Activated T-cell treated with anti-CD3 and anti-CD28 coated beads, Interleukin-2, amount 50 U/mL, for 4 hours (primary cell): ENCODE results near the gene NREP. TPM values are rescaled to one million over a fixed set of nuclear protein-coding genes. Genes with fewer than 3 reads are reported as not detected.

Source experiments
- ATAC-seq, 2 donors: fragments of 200-7000 bp; cut with Tn5 transposase; one replicate each; pipeline ENCODE4 v1.10.0; 2021
- DNase-seq: peaks from one replicate; pipeline ENCODE4 v3.0.0-alpha.2; 2020
- H3K27me3 Mint-ChIP-seq: one replicate; pipeline ENCODE4 v1.8.0; 2021; ENCODE audit warnings: low read depth, mixed read lengths
- H3K36me3 Mint-ChIP-seq: one replicate; pipeline ENCODE4 v1.8.0; 2022; ENCODE audit warnings: mixed read lengths; ENCODE audit not compliant: insufficient read depth
- H3K4me1 Mint-ChIP-seq: one replicate; pipeline ENCODE4 v1.8.0; 2021; ENCODE audit warnings: low read depth, mixed read lengths
- H3K4me3 Mint-ChIP-seq: one replicate; pipeline ENCODE4 v1.8.0; 2021; ENCODE audit warnings: mild to moderate bottlenecking, moderate library complexity, mixed read lengths
- H3K9me3 Mint-ChIP-seq: one replicate; pipeline ENCODE4 v1.8.0; 2021; ENCODE audit warnings: mixed read lengths
- total RNA-seq, 3 donors: library from RNA; stranded (reverse); gene quantifications; one replicate each; pipeline ENCODE4 v1.2.1, GENCODE V29; 2021

NREP gene
- total RNA-seq, 3 donors from 2014 or later = 5.4 to 16.0 (median 10.0) TPM

DNA sequence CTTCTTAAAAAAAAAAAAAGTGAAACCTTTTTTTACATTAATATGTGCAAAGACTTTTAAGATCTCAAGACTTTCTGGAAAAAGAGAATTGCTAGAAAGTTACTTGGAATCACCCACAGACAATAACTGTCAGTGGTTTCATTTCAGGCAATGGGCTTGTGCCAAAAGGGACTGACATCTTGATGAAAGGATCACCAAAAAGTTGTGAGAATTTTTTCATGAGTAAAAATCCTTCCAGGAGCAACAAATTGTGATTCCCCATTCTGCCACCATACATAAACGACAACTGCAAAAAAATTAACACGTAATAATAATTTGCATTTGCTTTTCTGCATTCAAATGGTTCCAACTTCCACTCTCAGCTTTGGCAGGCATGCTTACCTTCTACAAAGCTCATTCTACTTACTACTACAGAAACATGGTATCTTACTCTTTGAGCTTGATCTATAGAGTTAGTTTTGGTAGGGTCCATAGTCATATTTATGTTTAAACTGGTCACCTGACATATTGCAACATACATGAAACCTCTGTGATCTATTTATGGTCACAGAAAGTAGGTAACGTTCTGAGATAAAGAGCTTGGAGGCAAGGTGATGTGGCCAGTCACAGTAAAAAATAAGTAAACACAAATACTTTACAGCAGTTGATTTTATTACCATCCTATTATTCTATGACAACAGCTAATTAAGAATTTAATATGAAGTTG, 3.0 kb downstream of the NREP start:
- ATAC-seq (no peak), DNase-seq (no peak)
- Mint-ChIP-seq H3K4me1 (peaks cover 11% of the 10 kb centered on the region), H3K9me3 (no peaks in the 10 kb centered on the region), H3K27me3 (peaks cover 7% of the 10 kb centered on the region), H3K4me3 (no peak overlapping the region), H3K36me3 (no peaks in the 10 kb centered on the region)

DNA sequence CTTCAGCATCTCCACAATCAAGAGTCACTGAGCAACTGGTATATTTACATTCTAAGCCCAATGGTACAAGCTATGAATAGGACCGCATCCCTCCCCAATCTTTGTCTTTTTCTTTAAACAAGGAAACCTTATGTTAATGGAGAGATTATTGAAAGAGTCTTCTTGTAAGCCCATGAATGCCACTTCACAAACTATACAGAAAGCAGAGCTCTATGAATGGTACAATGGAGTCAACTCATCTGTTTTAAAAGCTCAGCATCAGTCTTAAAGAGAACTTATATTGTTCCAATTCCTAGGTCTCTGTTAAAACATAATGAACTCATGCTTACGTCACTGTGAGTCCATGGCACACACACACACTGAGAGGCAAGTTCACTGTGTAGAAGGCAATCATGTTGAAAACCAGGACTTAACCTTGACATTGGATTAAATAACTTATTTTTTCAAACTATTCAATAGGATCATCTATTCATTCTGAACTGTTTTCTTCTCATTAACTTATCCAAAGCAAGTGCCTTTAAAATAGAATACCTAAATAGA, 4.5 kb downstream of the NREP start:
- DNase-seq (no peak), ATAC-seq (no peak)
- Mint-ChIP-seq H3K9me3 (no peaks in the 10 kb centered on the region), H3K36me3 (no peaks in the 10 kb centered on the region), H3K4me3 (no peak overlapping the region), H3K4me1 (peaks cover 8% of the 10 kb centered on the region), H3K27me3 (peaks cover 5% of the 10 kb centered on the region)

DNA sequence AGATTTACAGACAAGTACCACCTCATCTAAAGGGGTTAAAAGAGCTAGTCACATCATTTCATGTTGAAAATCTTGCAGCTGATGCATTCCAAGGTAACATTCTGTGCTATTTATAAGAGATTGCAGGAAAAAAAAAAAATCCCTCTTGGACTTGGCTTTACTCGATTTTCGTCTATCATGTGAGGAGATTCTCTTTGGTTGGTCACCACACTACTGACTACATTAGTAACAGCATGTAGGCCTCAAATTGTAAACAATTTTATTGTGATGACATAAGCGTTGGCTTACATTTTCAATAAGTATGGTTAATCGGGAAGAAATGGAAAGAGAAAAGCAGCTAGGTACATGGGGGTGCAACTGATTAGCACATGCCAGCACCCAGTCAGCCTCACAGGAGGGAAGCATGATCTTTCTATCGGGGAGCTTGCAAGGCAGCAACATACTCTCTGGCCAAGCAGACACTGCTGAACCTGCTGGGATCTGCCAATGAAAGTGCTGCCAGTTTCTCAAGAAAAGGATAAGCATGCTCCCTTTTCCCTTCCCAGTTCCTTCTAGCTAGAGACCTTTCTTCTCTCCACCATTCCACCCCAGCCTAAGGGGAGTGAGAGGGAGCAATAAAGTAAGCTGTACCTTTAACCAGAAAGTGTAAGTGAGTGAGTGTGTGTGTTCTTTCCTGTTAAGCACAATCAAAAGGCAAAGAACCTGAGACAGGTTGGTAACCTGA, 7.5 kb downstream of the NREP start:
- H3K9me3 Mint-ChIP-seq = no peaks in the 10 kb centered on the region
- ATAC-seq (no peak), DNase-seq (no peak)
- H3K36me3 Mint-ChIP-seq = no peaks in the 10 kb centered on the region
- H3K4me3 Mint-ChIP-seq = no peak overlapping the region
- H3K4me1 Mint-ChIP-seq = no peaks in the 10 kb centered on the region
- peaks cover 5% of the 10 kb centered on the region for H3K27me3 Mint-ChIP-seq

DNA sequence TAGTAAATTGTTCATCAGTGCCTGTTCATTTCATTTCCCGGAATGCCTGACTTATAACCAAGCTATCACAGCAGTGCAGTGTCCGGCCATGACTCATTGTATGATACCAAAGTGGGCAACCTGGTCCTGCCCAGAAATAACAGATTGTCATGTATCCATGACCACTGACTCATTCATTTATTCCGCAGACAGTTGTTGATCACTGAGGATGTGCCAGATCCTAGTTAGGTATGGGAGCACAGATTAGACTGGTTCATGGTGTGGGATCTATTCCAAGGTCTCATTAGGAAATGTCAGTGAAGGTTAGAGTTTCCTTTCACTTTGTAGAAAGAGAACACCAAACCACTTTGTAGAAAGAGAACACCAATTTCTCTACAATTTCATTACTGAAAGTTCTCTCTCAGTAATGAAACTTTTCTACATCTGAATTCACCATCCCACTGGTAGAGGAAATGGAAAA, 8.7 kb downstream of the NREP start:
- Mint-ChIP-seq H3K36me3 (no peaks in the 10 kb centered on the region), H3K4me1 (no peaks in the 10 kb centered on the region), H3K9me3 (no peaks in the 10 kb centered on the region), H3K4me3 (no peak overlapping the region), H3K27me3 (peaks cover 7% of the 10 kb centered on the region)
- ATAC-seq (no peak), DNase-seq (no peak)

DNA sequence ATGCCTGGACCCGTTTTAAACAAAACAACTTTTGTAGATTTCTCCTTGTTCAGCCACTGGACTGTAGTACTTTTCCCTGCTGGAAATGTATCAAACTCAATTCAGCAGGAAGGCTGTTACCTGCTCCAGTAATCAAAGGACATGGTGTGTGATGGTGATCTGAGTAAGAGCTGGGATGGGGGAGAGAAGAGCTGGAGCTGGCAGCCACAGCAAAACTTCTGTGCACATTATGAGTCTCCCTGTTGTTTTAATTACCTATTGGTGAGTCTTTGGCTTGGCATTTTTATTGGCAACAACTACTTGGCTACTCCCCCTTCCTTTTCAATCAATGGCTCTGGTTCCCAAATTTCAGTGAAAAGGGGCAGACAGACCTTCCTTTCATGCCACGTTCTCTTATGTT, 9.7 kb downstream of the NREP start:
- Mint-ChIP-seq H3K4me1 (peaks cover under 1% of the 10 kb centered on the region), H3K27me3 (peaks cover 7% of the 10 kb centered on the region), H3K36me3 (no peaks in the 10 kb centered on the region), H3K4me3 (no peak overlapping the region), H3K9me3 (no peaks in the 10 kb centered on the region)
- DNase-seq (no peak), ATAC-seq (no peak)

DNA sequence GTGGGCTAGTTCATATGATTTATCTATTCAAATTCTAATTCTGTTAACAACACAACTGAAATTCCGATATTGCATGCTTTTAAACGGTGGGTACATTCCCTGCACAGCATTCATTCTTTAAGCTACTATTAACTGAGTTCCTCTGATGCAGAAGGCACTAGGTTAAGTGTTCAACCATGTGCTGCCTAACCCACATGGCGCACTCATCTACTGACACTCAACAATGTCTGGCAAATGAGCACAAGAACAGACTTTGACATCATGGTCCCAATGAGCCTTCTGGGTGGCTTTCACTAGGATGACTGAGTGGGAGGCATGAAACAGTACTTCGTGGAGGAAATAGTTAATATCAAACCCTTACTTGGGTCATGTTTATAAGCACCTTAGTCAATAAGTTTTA, 10.2 kb downstream of the NREP start:
- H3K4me3 Mint-ChIP-seq = no peak overlapping the region

DNA sequence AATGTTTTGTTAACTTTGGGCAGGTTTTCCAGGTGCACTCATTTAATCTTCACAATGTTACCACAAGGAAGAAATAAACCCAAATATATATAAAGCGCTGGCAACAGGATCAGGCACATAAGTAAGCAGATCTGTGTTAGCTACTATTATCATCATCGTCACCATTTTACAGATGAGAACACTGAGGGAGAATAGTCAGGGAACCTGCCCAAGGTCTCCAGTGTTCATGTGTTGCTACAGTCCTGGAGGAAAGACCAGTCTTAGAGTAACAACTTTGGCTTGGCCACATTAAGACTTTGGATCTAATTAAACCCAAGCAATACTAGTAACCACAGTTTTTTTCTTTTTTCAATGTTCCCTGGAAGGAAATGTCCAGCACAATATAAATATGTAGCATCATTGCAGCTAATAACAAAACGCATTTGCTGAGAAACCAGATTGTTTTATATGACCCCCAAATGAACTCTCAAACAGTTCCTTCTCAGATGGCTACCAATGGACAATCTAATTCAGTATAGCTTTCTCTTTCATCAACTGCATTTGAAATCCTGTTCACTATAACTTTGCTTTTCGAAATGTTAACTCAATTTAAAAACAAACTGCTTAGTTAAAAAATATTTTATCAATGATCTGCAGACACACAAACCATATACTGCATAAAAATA, 11.8 kb downstream of the NREP start:
- H3K27me3 Mint-ChIP-seq = peaks cover 10% of the 10 kb centered on the region
- H3K4me3 Mint-ChIP-seq = no peak overlapping the region
- DNase-seq (no peak), ATAC-seq (no peak)
- peaks cover 1% of the 10 kb centered on the region for H3K4me1 Mint-ChIP-seq
- H3K9me3 Mint-ChIP-seq = no peaks in the 10 kb centered on the region
- H3K36me3 Mint-ChIP-seq = no peaks in the 10 kb centered on the region

More for the DNA sequence above, 10.2 kb downstream of the NREP start:
- ATAC-seq (no peak), DNase-seq (no peak)
- no peaks in the 10 kb centered on the region for H3K9me3 Mint-ChIP-seq
- H3K4me1 Mint-ChIP-seq = peaks cover 1% of the 10 kb centered on the region
- no peaks in the 10 kb centered on the region for H3K36me3 Mint-ChIP-seq
- peaks cover 7% of the 10 kb centered on the region for H3K27me3 Mint-ChIP-seq

DNA sequence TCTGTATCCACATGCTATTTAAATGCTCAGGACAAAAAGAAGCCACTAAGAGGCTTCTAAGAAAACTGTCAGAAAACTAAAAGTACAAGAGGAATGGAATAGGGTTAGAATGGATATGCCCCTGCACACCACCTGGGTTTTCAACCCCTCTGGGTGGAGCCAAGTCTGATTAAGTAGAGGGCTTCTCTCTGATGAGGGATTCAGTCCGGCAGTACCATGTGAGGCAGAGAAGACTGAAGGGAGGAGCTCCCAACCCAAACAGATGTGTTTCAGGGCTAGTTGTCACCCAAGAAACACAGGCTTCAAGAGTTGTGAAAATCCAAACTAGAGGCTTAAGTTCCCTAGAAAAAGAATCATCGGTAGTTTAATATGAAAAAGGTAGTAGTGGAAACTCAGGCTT, 12.5 kb downstream of the NREP start:
- Mint-ChIP-seq H3K27me3 (peaks cover 10% of the 10 kb centered on the region), H3K36me3 (no peaks in the 10 kb centered on the region), H3K4me3 (no peak overlapping the region), H3K9me3 (no peaks in the 10 kb centered on the region), H3K4me1 (peaks cover 1% of the 10 kb centered on the region)
- DNase-seq (no peak), ATAC-seq (no peak)

DNA sequence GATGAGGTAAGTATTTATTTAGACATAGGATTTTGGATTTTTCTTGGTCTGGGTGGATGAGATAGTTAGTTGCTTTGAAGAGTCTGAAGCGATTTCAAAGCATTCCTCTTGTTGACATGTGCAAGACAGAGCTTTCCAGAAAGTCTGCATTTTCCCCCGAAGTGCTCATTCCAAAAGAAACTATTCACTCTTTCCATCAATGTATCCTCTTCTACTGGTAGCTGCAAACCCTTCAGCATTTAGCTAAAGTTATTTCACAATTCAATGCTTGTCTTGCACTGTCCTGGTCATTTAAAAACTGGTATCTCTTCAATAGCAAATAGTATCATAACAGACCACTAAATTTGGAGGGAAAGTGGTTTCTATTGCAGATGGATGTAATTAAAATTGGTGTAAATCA, 13.0 kb downstream of the NREP start:
- H3K27me3 Mint-ChIP-seq = peaks cover 10% of the 10 kb centered on the region
- ATAC-seq (no peak), DNase-seq (no peak)
- no peaks in the 10 kb centered on the region for H3K36me3 Mint-ChIP-seq
- no peak overlapping the region for H3K4me3 Mint-ChIP-seq
- H3K4me1 Mint-ChIP-seq = peaks cover 1% of the 10 kb centered on the region
- H3K9me3 Mint-ChIP-seq = no peaks in the 10 kb centered on the region

DNA sequence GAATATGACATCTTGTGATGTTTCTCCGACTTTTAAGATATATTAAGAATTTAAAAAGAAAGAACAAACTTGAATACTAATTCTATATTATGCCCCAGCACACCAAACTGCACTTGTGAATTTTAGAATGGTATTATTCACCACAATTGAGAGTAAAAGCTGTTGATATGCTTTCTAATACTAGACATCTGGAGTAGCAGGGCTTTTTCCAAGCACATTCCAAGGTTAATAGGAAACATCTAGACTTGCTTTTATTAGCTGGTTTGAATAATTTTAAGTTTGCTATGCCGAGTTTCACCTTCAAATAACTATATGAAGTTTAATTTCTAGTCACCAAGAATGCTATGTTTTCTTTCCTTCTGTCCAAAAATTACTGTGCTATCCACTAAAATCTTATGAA, 13.5 kb downstream of the NREP start:
- Mint-ChIP-seq H3K36me3 (no peaks in the 10 kb centered on the region), H3K4me1 (peaks cover 1% of the 10 kb centered on the region), H3K27me3 (peaks cover 10% of the 10 kb centered on the region), H3K4me3 (no peak overlapping the region), H3K9me3 (no peaks in the 10 kb centered on the region)
- ATAC-seq (no peak), DNase-seq (no peak)

DNA sequence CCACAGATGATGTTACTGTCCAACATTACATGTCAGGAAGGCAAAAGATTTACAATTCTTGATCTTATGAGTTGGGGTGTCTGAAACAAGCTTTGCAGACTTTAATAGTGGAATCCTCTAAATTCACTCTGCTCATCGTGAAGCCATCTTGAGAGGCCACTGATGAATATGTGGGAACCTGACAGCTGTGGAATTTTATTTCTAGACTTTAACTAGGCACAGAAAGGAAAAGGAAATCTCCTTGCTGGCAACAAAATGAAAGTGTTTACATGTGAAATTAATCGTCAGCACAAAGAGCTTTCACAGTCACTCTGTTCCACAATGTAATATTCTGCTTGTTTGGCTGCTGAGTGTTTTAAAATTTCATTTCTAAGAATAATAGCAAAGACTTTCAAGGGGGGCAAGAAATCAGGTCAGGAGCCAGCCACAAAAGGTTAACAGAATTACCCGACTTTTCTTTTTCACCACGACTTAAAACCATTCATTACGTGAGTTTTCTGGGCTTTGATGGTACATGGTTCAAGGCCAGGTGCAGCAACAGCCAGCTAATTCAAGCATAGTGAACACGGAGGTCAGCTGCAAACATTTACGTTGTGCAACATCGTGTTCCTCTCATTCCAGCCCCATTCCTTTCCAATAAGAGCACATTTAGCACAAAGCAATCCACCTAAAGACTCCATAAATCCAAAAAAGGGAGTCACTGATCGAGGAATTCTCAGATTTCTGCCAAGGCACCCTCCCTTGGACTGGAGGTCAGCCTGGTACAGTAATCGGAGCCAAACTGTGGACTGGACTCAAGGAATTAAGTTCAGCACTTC, 14.6 kb downstream of the NREP start:
- H3K27me3 Mint-ChIP-seq = peaks cover 10% of the 10 kb centered on the region
- no peak for ATAC-seq
- H3K9me3 Mint-ChIP-seq = no peaks in the 10 kb centered on the region
- H3K4me1 Mint-ChIP-seq = peaks cover 1% of the 10 kb centered on the region
- no peak for DNase-seq
- H3K4me3 Mint-ChIP-seq = no peak overlapping the region
- H3K36me3 Mint-ChIP-seq = no peaks in the 10 kb centered on the region

DNA sequence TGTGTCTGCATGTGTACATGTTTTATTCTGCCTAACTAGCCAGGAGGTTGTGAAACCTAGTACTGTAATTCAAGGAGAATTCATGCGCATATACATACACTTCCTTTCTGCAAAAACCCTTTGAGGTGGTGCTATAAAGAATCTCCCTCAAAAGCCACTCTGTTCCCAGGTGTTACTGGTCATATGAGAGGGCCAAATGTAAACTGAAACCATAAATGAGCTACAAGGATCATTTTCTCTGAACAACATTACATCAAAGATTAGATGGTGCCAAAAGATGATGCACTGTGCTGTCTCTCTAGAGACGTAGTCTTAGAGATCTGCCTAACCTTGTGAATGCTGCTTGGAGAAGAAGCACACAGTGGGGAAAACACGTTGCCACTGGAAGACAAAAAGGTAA, 15.7 kb downstream of the NREP start:
- Mint-ChIP-seq H3K36me3 (no peaks in the 10 kb centered on the region), H3K27me3 (peaks cover 10% of the 10 kb centered on the region), H3K9me3 (no peaks in the 10 kb centered on the region), H3K4me1 (peaks cover 1% of the 10 kb centered on the region), H3K4me3 (no peak overlapping the region)
- ATAC-seq (peak in 1 of 2 donors; percentile 38), DNase-seq (no peak)

DNA sequence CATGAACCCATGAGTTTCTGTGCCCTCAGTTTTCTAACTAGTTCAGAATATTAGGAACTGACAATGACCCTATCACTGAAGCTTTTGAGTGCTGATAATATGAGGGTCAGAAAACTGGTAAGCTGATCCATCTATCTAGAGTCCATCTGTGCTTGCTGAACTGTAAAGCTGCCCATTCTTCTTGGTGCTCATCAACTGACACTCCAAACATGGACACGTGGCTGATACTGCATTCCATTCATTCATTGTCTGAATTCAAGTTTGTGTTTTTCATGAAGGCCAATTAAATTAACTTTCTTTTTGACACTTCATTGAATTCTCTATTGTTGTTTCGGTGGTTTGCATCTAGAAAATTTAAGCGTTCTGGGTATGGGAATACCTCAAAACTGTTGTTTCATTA, 17.6 kb downstream of the NREP start:
- no peak overlapping the region for H3K4me3 Mint-ChIP-seq
- no peak for ATAC-seq
- H3K36me3 Mint-ChIP-seq = no peaks in the 10 kb centered on the region
- DNase-seq = no peak
- H3K9me3 Mint-ChIP-seq = no peaks in the 10 kb centered on the region
- peaks cover 1% of the 10 kb centered on the region for H3K4me1 Mint-ChIP-seq
- peaks cover 5% of the 10 kb centered on the region for H3K27me3 Mint-ChIP-seq

DNA sequence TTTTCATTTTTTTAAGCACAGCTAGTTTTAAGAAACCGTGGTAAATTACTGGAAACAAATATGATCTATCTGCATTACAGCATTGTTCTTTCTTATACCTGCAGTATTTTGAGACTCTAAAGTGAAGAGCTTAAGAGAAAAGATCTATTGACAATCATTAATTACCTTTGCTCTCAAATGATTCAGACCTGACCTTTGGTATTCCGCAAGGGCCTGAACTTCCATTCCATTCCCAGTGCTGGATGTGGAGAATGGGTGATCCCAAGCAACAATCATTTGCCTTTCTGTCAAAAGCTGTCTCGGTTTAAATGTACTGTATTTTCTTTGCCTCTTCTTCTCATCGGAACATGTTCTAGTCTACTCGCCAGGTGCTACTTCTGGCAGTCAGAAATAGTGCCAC, 18.9 kb downstream of the NREP start:
- H3K36me3 Mint-ChIP-seq = no peaks in the 10 kb centered on the region
- H3K9me3 Mint-ChIP-seq = no peaks in the 10 kb centered on the region
- H3K4me1 Mint-ChIP-seq = peaks cover 1% of the 10 kb centered on the region
- DNase-seq = no peak
- no peak for ATAC-seq
- peaks cover 3% of the 10 kb centered on the region for H3K27me3 Mint-ChIP-seq
- H3K4me3 Mint-ChIP-seq = no peak overlapping the region
